ENCODE data around the gene DYRK3. TPM values are rescaled to one million over a fixed set of nuclear protein-coding genes. Genes with fewer than 3 reads are reported as not detected.
A peak's percentile ranks its signal among the peaks of the same experiment; 100 is the strongest.

DYRK3 gene
- total and polyA plus RNA-seq, 2 of the 13 experiments (the other 11 are each of a cell fraction or from before 2014, with no cell fraction given) = 0.48 to 2.8 TPM

GRCh38 chr1:206635080-206635977 lies at the start of gene DYRK3 (continued):
- TF ChIP-seq STAT6 (CRISPR knock-in tag; IDR thresholded peaks at IDR 0.05; ENCODE audit: borderline replicate concordance) = no peak
- 0 out of 2 replicates have a peak, but pooled peaks have one; percentile 68 for TF ChIP-seq ZFP36L1 (CRISPR knock-in tag; IDR thresholded peaks at IDR 0.05)
- peak; percentile 96; the same call in 1 of the 2 replicates for TF ChIP-seq KLF9 (CRISPR knock-in tag; IDR thresholded peaks at IDR 0.05; ENCODE audit: low read depth)
- no peak for TF ChIP-seq ATF5 (CRISPR knock-in tag; IDR thresholded peaks at IDR 0.05; ENCODE audit: low read depth)
- TF ChIP-seq TBX3 (IDR thresholded peaks at IDR 0.05; ENCODE audit: borderline replicate concordance) = no peak
- TF ChIP-seq CENPX (CRISPR knock-in tag; IDR thresholded peaks at IDR 0.05) = no peak
- TF ChIP-seq ASH2L (IDR thresholded peaks at IDR 0.05; ENCODE audit: insufficient read length, low read depth, low read length) = peak; percentile 70
- TF ChIP-seq XRCC5 (optimal IDR thresholded peaks at IDR 0.05; ENCODE audit: low read length) = peak; percentile 72
- TF ChIP-seq ZFAT (CRISPR knock-in tag; conservative IDR thresholded peaks at IDR 0.05) = no peak
- TF ChIP-seq MAX (IDR thresholded peaks at IDR 0.05) = peak; percentile 95
- TF ChIP-seq POLR2G (IDR thresholded peaks at IDR 0.05; ENCODE audit: low read depth, low read length) = peak; percentile 87
- TF ChIP-seq ZBTB40 (IDR thresholded peaks at IDR 0.05) = no peak
- peak; percentile 30; the same call in 1 of the 2 replicates for TF ChIP-seq ZBTB40 (CRISPR knock-in tag; IDR thresholded peaks at IDR 0.05)
- TF ChIP-seq ZNF510 (CRISPR knock-in tag; IDR thresholded peaks at IDR 0.05; ENCODE audit: low read depth) = peak; percentile 94; the same call in 1 of the 2 replicates
- no peak for TF ChIP-seq SETDB1 (CRISPR knock-in tag; IDR thresholded peaks at IDR 0.05; ENCODE audit: borderline replicate concordance)
- no peak for TF ChIP-seq RAD51 (IDR thresholded peaks at IDR 0.05; ENCODE audit: borderline replicate concordance)
